Activated CD4-positive, CD25-positive, alpha-beta regulatory T cell treated with anti-CD3 and anti-CD28 coated beads, Interleukin-2, amount 50 U/mL, for 16 hours (primary cell): Measurements from ENCODE around the gene INAFM2.

Experiments
- DNase-seq: peaks from one replicate; pipeline ENCODE4 v3.0.0-alpha.2; 2020; ENCODE audit warnings: low read depth, low spot score

Gene INAFM2

DNA sequence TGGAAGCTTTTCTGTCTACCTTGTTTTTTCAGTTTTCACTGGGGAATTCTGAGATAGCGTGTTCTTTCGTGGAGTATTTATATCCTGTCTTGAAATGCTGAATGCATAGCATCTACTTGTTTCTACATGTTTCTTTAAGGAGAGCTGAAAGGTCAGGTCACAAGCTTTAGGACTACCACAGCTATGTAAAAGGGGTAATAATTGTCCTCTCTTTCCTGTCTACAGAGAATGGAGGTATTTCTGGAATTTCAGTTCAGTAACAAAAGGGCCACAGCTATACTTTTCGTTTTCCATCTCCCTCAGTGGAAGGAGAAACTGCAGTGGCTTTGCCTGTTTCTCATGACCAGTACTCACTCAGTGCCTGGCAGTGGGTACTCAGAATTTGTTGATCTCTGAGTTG lies 4.7 kb downstream of the INAFM2 start:
- no peak for DNase-seq

DNA sequence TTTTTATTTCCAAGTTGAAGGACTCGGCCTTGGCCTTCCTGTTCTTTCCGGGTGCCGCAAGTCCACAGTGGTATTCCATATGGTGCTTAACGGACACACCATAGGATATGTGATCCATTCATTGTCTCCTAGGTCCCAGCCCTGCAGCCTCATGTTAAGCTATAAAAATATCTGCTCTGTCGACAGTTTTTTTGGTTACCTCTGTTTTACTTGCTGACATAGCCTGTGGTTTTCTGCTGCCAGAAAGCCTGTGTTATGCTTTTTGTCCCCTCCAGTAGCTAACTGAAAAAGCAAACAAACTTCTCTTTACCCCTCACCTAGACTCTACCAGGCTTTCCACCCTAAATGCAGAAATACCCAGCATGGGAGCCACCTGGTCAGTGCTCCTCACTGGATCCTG lies 5.3 kb downstream of the INAFM2 start:
- DNase-seq: no peak

- no peak for DNase-seq
Measured at GRCh38 chr15:40329804-40330203, 6.3 kb downstream of the INAFM2 start.

GRCh38 chr15:40330368-40330836 lies 6.9 kb downstream of the INAFM2 start:
- no peak for DNase-seq

- no peak for DNase-seq
Measured at GRCh38 chr15:40331026-40331425, 7.5 kb downstream of the INAFM2 start.

DNA sequence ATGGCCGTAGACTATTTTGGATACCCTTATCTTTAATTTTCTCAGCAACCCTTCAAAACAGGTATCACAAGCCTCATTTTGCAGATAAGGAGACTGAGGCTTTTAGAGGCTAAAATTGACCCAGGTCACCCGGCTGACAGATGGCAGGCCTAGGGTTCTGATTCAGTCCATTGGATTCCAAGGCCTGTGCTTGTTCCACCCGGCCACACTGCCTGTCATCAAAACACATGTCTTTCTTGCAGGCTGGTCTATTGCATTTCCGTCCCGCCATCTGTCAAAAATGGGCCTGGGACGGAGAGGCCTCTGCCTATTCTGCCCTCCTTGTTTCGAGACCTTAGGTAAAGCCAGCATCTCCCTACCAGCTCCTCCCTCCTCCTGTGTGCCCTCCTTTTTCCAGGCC lies 8.1 kb downstream of the INAFM2 start:
- no peak for DNase-seq

DNA sequence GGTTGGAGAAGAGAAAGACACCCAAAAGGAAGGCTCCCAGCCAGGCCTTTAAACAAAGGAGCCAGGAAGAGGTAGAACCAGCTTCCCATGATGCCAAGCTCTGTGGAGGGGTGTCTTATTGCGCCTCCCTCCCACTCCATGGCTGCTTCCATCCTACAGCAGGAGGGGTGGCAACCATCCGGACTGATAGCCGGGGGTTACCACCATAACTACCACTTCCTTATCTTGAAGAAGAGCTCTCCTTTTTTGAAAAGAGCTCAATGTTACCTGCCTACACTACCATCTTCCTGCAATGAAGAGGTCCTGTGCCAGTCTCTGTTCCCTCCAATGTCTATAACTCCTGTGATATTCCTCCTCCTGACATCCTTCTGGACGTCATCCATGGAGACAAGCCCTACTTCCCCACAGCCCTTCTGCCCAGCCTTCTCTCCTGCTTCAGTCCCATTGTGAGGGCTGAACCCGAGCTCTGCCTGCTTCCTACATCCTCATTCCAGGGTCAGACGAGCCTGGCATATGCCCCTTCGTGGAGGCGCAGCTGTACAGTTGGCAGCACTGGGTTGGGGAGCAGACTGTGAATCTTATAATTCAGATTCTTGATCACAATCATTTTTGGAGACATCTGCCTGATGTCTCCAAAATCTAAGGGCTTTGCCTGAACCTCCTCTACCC lies 8.8 kb downstream of the INAFM2 start:
- no peak for DNase-seq

- no peak for DNase-seq
Measured at GRCh38 chr15:40333922-40334492, 10.5 kb downstream of the INAFM2 start.

DNA sequence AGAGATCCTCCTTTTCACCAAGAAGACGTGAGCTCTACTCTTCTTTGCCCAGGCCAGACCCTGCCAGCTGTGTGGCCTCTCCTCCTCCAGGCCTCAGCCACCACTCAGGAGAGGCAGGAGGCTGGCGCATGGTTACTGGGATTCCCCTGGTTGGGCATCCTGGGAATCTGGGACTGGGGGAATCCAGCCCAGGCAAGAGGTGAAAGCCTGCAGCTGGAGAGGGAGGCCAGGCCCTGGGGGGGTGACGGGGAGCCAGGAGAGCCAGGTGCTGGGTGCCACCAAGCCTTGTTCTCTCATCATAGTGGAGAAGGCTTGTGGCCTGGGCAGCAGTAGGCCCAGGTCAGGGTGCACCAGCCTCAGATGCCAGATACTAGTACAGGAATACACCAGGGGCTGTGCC lies 11.0 kb downstream of the INAFM2 start:
- DNase-seq: no peak

GRCh38 chr15:40334941-40335795 lies 11.7 kb downstream of the INAFM2 start:
- DNase-seq: no peak

DNA sequence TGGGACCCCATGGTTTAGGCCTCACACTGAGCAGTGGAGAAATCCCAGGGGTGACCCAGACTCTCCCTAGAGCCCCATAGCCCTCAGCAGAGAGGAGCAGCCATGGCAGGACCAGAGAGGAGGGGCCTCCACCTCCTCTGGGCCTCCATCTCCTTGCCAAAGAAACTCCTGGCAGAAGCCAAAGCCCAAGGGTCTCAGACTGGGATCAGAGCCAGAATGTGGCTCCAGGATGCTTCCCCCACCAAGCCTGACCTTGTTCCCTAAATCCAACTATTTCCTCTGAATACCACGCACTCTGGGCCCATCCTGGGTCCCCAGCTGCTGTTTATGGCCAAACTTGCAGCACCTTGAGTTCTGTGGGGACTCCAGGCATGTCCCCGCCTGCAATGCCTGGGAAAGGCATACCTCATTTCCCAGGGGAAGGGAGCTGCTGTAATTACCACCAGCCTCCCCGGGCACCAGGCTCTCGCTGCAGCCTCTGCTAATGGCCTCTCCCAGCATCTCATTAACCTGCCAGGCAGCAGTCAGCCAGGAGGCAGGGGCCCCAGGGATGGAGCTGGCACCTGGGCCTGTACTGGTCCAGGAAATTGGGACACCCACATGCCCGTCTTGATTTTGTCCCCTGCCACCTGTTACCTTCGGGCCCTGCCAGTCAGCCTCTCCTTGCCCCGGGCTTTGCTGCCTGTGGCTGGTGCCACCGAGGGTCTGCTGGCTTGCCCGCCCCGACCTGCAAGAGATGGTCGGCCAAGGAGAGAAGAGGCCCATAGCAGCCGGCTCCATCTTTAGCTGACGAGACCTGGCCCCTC lies 12.6 kb downstream of the INAFM2 start:
- no peak for DNase-seq

DNA sequence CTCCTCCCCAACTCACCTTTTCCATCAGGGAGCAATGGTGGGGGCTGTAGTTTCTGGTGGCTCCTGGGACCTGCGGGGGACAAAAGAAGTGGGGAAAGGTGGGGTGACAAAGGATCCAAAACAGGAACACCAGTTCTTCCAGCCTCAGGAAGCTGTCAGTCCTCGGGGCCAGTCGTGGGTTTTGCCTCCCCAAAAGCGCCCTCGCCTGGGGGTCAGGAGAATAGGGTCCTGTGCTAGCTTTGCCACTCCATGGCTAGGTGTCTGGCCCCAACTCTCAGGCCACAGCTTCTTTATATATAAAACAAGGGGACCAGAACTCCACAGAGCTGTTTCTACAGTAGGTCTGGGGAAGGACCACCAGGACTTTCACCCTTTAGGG lies 13.2 kb downstream of the INAFM2 start:
- no peak for DNase-seq

- no peak for DNase-seq
Measured at GRCh38 chr15:40337597-40337996, 14.1 kb downstream of the INAFM2 start.

DNA sequence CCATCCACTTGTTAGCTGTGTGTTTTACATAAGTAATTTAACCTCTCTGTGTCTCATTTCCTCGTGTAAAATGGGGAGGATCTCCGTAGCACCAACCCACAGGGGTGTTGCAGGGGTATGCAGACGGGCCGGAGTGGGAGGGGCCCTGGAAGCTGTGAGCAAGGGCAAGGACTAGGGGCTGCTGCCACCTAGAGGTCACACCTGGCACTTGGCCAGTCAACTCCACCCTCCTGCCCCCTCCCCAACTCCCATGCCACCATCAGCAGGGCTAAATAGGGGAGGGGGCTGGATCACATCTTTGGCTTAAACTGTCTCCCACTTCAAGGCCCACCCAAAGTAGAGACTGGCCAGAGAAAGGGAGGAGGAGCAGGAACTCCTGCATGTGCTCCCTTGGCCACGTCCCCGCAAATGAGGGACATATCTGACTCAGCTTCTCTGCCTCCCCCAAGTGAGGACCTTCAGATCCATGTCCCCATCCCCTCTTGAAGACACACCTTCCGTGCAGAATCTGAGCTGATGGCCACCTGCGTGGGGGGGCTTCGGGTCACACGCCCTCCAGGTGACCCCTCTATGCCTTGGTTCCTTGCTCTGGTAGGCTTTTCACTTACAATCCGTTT lies 14.7 kb downstream of the INAFM2 start:
- DNase-seq: peak; percentile 49

DNA sequence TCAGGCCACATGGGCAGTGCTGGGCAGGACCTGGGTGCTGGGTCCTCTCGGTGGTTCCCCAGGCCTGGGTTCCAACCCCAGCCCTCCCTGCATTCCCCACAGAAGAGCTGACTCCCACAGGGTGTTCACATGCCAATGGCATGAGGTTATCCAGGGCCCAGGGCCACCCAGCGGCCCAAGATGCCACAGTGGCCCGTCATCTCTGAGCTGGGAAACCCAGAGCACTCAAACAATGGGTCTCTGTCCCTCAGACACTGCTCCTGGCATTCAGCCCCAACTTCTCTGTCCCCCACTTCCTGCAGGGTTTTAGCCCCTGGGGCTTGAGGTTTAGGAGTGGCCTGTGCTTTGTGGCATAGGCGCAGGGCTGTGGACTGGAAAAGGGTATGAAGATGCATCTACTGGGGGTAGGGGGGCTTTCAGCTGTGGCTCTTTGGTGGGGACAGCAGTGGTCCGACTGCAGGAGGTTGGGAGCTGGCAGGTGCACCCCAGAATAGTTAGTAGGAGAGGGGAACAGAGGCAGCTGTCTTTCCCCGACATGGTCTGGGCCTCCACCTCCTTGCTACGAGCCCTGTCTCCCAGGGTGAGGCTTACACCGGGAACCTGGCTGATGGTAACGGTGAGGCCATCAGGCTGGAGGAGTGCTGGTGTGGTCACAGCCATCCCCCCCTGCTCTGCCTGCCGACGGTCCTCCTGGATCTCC lies 15.6 kb downstream of the INAFM2 start:
- no peak for DNase-seq

- DNase-seq: no peak
Measured at GRCh38 chr15:40339621-40339945, 16.1 kb downstream of the INAFM2 start.

DNA sequence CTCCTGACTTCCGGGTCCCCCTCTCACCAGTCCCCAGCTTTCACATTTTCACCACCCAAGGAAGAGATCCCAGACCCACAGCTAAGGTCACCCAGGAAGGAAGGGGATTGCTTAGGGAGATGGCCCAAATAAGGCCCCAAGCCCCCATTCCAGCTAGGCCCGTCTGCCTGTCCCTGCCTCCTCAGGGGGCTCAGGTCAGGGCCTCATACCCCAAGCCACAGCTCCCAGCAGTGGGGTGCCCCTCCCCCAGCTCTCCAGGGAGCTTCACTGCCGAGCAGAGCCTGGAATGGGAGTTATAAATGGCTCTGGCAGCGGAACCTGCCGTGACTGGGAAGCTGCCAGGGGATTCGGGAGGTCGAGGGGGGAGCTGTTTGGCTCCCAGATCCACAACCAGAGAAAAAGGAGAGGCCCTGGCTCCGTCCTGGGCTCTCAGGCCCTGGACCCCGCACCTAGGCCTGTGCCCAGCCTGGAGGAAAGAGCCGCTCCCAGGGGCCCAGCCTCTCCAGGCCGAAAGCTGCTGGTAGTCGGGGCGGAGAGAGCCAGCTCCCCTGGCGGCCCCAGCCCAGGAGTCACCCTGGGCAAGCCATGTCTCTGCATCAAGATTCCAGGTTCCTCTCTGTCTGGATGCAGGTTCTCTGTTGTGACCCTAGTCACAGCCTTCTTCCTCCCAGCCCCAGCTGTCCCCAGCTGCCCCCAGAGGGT lies 16.7 kb downstream of the INAFM2 start:
- DNase-seq: no peak

- no peak for DNase-seq
Measured at GRCh38 chr15:40340740-40341400, 17.4 kb downstream of the INAFM2 start, which contains the start of gene CCDC9B. Gene CCDC9B (minus strand): TSS chr15:40340939. CDS start chr15:40340819, 120 bp downstream.

DNA sequence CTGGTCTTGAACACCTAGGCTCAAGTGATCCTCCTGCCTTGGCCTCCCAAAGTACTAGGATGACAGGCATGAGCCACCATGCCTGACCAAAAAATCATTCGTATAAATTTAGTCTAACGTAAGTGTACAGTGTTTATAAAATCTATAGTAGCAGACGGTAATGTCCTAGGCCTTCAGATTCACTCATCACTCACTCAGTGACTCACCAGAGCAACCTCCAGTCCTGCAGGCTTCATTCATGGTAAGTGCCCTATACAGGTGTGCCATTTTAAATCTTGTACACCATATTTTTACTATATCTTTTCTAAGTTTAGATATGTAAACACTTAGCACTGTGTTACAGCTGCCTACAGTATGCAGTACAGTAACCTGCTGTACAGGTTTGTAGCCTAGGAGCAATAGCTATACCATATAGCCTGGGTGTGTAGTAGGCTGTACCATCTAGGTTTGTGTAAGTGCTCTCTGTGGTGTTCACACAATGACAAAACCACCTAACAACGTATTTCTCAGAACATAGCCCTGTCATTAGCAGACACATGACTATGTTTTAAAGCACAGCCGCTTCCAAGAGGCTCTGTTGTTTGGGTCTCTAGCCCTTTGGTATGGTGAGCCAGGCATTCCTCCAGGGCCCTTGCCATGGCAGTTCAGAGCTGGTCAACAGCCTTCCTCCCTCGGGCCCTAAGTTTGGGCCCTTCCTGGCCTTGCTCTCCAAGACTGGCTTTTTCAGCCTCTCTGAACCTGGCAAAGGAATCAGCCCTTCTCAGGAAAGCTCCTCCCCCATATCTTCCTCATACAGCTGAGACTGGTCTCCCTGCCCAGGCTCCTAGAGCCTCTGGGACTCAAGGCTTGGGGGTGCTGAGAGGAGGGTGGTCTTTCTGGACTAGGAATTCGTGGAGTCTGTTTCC lies 19.2 kb downstream of the INAFM2 start:
- DNase-seq: no peak
